Measurements from ENCODE around the gene SLC29A2.

SLC29A2 gene

GRCh38 chr11:66415423-66415822, 43.9 kb upstream of the SLC29A2 start:
- Histone ChIP-seq H3K27me3 (replicated peaks; ENCODE audit: insufficient read depth, low read length) (peaks cover 69% of the 10 kb centered on the region), H3F3A (ENCODE audit: insufficient read depth, low read length) (no peaks in the 10 kb centered on the region), H3K4me1 (ENCODE audit: low read length) (no peaks in the 10 kb centered on the region), H3K9ac (ENCODE audit: low read length) (no peak overlapping the region), H3K36me3 (replicated peaks; ENCODE audit: insufficient read depth, low read length) (no peaks in the 10 kb centered on the region), H3K4me3 (ENCODE audit: low read length) (no peak overlapping the region), H3K4me2 (ENCODE audit: low read depth, low read length) (no peak overlapping the region), H3K9me2 (replicated peaks; ENCODE audit: insufficient read depth, low read length) (no peaks in the 10 kb centered on the region), H3K27ac (ENCODE audit: low read length) (no peak overlapping the region), H2AFZ (ENCODE audit: low read length) (no peak overlapping the region), H3K79me2 (ENCODE audit: low read length) (no peaks in the 10 kb centered on the region), H3K9me3 (replicated peaks; ENCODE audit: insufficient read depth, low read length) (no peaks in the 10 kb centered on the region), H4K20me1 (ENCODE audit: insufficient read depth, low read length) (no peaks in the 10 kb centered on the region)
- no peak for DNase-seq
- TF ChIP-seq EZH2 (optimal IDR thresholded peaks at IDR 0.05; ENCODE audit: low read depth, low read length) (no peak), EZH2phosphoT487 (IDR thresholded peaks at IDR 0.05; ENCODE audit: low read length) (no peak), CTCF (IDR thresholded peaks at IDR 0.05; ENCODE audit: low read length) (no peak)

GRCh38 chr11:66414120-66414934, 42.8 kb upstream of the SLC29A2 start:
- Histone ChIP-seq H3K9ac (ENCODE audit: low read length) (no peak overlapping the region), H4K20me1 (ENCODE audit: insufficient read depth, low read length) (no peaks in the 10 kb centered on the region), H3K27me3 (replicated peaks; ENCODE audit: insufficient read depth, low read length) (peaks cover 80% of the 10 kb centered on the region), H3F3A (ENCODE audit: insufficient read depth, low read length) (no peaks in the 10 kb centered on the region), H3K4me1 (ENCODE audit: low read length) (no peaks in the 10 kb centered on the region), H3K9me2 (replicated peaks; ENCODE audit: insufficient read depth, low read length) (no peaks in the 10 kb centered on the region), H2AFZ (ENCODE audit: low read length) (no peak overlapping the region), H3K79me2 (ENCODE audit: low read length) (no peaks in the 10 kb centered on the region), H3K4me3 (ENCODE audit: low read length) (no peak overlapping the region), H3K9me3 (replicated peaks; ENCODE audit: insufficient read depth, low read length) (no peaks in the 10 kb centered on the region), H3K27ac (ENCODE audit: low read length) (no peak overlapping the region), H3K36me3 (replicated peaks; ENCODE audit: insufficient read depth, low read length) (no peaks in the 10 kb centered on the region), H3K4me2 (ENCODE audit: low read depth, low read length) (no peak overlapping the region)
- no peak for DNase-seq
- TF ChIP-seq EZH2phosphoT487 (IDR thresholded peaks at IDR 0.05; ENCODE audit: low read length), result no peak
- no peak for TF ChIP-seq CTCF (IDR thresholded peaks at IDR 0.05; ENCODE audit: low read length)
- TF ChIP-seq EZH2 (optimal IDR thresholded peaks at IDR 0.05; ENCODE audit: low read depth, low read length), result no peak

GRCh38 chr11:66413167-66413566, 41.6 kb upstream of the SLC29A2 start:
- Histone ChIP-seq H4K20me1 (ENCODE audit: insufficient read depth, low read length) (no peaks in the 10 kb centered on the region), H3F3A (ENCODE audit: insufficient read depth, low read length) (no peaks in the 10 kb centered on the region), H3K4me2 (ENCODE audit: low read depth, low read length) (no peak overlapping the region), H3K27ac (ENCODE audit: low read length) (no peak overlapping the region), H3K79me2 (ENCODE audit: low read length) (no peaks in the 10 kb centered on the region), H3K9ac (ENCODE audit: low read length) (no peak overlapping the region), H2AFZ (ENCODE audit: low read length) (no peak overlapping the region), H3K27me3 (replicated peaks; ENCODE audit: insufficient read depth, low read length) (peaks cover 85% of the 10 kb centered on the region), H3K36me3 (replicated peaks; ENCODE audit: insufficient read depth, low read length) (no peaks in the 10 kb centered on the region), H3K4me3 (ENCODE audit: low read length) (no peak overlapping the region), H3K4me1 (ENCODE audit: low read length) (no peaks in the 10 kb centered on the region), H3K9me3 (replicated peaks; ENCODE audit: insufficient read depth, low read length) (no peaks in the 10 kb centered on the region), H3K9me2 (replicated peaks; ENCODE audit: insufficient read depth, low read length) (no peaks in the 10 kb centered on the region)
- no peak for DNase-seq
- TF ChIP-seq EZH2phosphoT487 (IDR thresholded peaks at IDR 0.05; ENCODE audit: low read length), result no peak
- no peak for TF ChIP-seq CTCF (IDR thresholded peaks at IDR 0.05; ENCODE audit: low read length)
- no peak for TF ChIP-seq EZH2 (optimal IDR thresholded peaks at IDR 0.05; ENCODE audit: low read depth, low read length)
